PC-9 (cell line): Measurements from ENCODE around the gene MFSD11. TPM values are rescaled to one million over a fixed set of nuclear protein-coding genes. Genes with fewer than 3 reads are reported as not detected.

ENCODE experiments used
- BruUV-seq: library from RNA; stranded (reverse); fragments of 400-500 nt; replicated peaks from 2 replicates; lab custom pipeline; 2021; lab: Mats Ljungman, UMichigan
- CTCF ChIA-PET: fragments of 300-600 bp; sonication (Branson Sonifier 250); formaldehyde crosslinking; loops from one replicate; lab custom pipeline; 2022; ENCODE audit warnings: antibody characterized with exemption; lab: Charles Lee
- POLR2A ChIA-PET: fragments of 300-600 bp; sonication (Branson Sonifier 250); formaldehyde crosslinking; loops from one replicate; lab custom pipeline; 2022; ENCODE audit warnings: antibody characterized with exemption; ENCODE audit not compliant: unreplicated experiment; lab: Charles Lee
- DNase-seq, 2 experiments: peaks; one replicate each; pipeline versions ENCODE4 v3.0.0 to v3.0.0-alpha.2; 2015 to 2022; ENCODE audit warnings: mixed read lengths in 1 of 2
- H2AFZ ChIP-seq: fragments of 200-600 bp; sonication (generic); 2 replicates; pipeline ENCODE4 v1.8.1; 2017; ENCODE audit warnings: antibody characterized with exemption
- H3F3A ChIP-seq: fragments of 200-600 bp; sonication (generic); 2 replicates; pipeline ENCODE4 v1.8.1; 2017; ENCODE audit warnings: antibody characterized with exemption, mild to moderate bottlenecking, low read depth; ENCODE audit not compliant: insufficient read depth
- H3K27ac ChIP-seq: fragments of 200-600 bp; sonication (generic); 2 replicates; pipeline ENCODE4 v1.6.1; 2016; ENCODE audit warnings: mixed run types
- H3K27me3 ChIP-seq: fragments of 200-600 bp; sonication (generic); 2 replicates; pipeline ENCODE4 v1.6.1; 2016; ENCODE audit warnings: low read depth, mixed run types; ENCODE audit not compliant: insufficient read depth
- H3K36me3 ChIP-seq: fragments of 200-600 bp; sonication (generic); 2 replicates; pipeline ENCODE4 v1.6.1; 2016; ENCODE audit warnings: low read depth, mixed run types
- H3K4me1 ChIP-seq: fragments of 200-600 bp; sonication (generic); replicated peaks from 2 replicates; pipeline ENCODE4 v1.6.1; 2016; ENCODE audit warnings: mixed run types; ENCODE audit not compliant: insufficient read depth
- H3K4me2 ChIP-seq: fragments of 200-600 bp; sonication (generic); 2 replicates; pipeline ENCODE4 v1.6.1; 2017; ENCODE audit warnings: mixed run types
- H3K4me3 ChIP-seq: fragments of 200-600 bp; sonication (generic); 2 replicates; pipeline ENCODE4 v1.6.1; 2016; ENCODE audit warnings: mixed run types
- H3K79me2 ChIP-seq: fragments of 200-600 bp; sonication (generic); 2 replicates; pipeline ENCODE4 v1.6.1; 2017; ENCODE audit warnings: low read depth, mixed run types
- H3K9me2 ChIP-seq: fragments of 200-600 bp; sonication (generic); 2 replicates; pipeline ENCODE4 v1.8.1; 2017; ENCODE audit warnings: mild to moderate bottlenecking; ENCODE audit not compliant: insufficient read depth
- H3K9me3 ChIP-seq: fragments of 200-600 bp; sonication (generic); 2 replicates; pipeline ENCODE4 v1.8.1; 2016; ENCODE audit warnings: low read depth; ENCODE audit not compliant: insufficient read depth
- H4K20me1 ChIP-seq: fragments of 200-600 bp; sonication (generic); 2 replicates; pipeline ENCODE4 v1.8.1; 2017; ENCODE audit not compliant: insufficient read depth
- EZH2 ChIP-seq: fragments of 200-600 bp; sonication (generic); IDR thresholded peaks from 2 replicates; pipeline ENCODE4 v1.8.0; 2017; ENCODE audit warnings: antibody characterized with exemption, low read depth
- intact Hi-C: fragments of 100-400 bp; cut with micrococcal nuclease; formaldehyde crosslinking; loops from one replicate; pipeline ENCODE4 v1.10.0; 2022; ENCODE audit not compliant: unreplicated experiment
- total RNA-seq: library from RNA; stranded (reverse); gene quantifications from 2 replicates; pipeline ENCODE4 v1.2.3, GENCODE V29; 2021
- TF ChIP-seq, protein P1 (sequence below): fragments of 200-600 bp; sonication (generic); conservative IDR thresholded peaks from 2 replicates; pipeline ENCODE4 v1.6.1; 2017; ENCODE audit warnings: mixed run types, antibody characterized with exemption, mild to moderate bottlenecking, moderate library complexity

Gene MFSD11
- total RNA-seq, 1 experiment from 2014 or later, result 47.3 TPM

DNA sequence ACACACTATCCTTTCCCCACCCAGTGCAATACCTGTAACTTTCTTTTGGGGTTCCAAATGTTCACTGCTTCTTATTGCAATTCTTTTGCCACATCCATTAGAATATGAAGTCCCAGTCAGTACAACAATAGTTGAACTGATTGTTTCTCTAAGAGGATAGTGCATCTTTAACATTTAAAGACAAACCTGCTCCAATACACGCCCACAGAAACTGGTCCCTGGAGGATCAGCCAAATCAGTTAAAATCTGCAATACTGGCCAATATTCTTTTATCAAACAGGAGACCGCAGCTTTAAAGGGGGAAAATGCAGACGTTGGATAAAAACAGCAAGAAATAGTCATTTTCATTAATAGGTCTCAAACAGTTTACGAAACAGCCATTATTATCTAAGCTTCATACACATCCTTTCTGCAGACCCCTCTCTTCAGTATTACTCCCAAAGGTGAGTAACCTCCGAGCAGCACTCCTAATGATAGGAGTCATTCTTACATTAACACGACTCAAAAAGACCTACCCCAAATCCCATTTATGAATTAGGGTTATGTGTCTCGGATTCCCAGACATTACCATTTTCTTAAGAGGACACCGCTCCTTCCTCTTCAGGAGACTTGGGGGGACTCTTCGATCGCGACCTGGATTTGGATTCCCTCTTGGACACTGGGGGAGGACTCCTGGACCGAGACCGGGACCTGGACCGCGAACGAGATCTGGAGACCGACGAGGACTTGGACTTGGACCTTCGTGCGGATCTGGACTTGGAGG lies 2.2 kb upstream of the MFSD11 start:
- Histone ChIP-seq H3K79me2 (peaks cover 84% of the 10 kb centered on the region), H3K27me3 (no peaks in the 10 kb centered on the region), H3K9me2 (no peaks in the 10 kb centered on the region), H2AFZ (no peak overlapping the region), H4K20me1 (peaks cover 38% of the 10 kb centered on the region), H3K9me3 (no peaks in the 10 kb centered on the region), H3K27ac (peak overlapping the region; percentile 90), H3F3A (peaks cover 56% of the 10 kb centered on the region), H3K4me2 (peak overlapping the region; percentile 95), H3K4me1 (peaks cover 28% of the 10 kb centered on the region), H3K4me3 (peak overlapping the region; percentile 92), H3K36me3 (peaks cover 36% of the 10 kb centered on the region)
- TF ChIP-seq EZH2, result no peak
- TF ChIP-seq, protein P1, sequence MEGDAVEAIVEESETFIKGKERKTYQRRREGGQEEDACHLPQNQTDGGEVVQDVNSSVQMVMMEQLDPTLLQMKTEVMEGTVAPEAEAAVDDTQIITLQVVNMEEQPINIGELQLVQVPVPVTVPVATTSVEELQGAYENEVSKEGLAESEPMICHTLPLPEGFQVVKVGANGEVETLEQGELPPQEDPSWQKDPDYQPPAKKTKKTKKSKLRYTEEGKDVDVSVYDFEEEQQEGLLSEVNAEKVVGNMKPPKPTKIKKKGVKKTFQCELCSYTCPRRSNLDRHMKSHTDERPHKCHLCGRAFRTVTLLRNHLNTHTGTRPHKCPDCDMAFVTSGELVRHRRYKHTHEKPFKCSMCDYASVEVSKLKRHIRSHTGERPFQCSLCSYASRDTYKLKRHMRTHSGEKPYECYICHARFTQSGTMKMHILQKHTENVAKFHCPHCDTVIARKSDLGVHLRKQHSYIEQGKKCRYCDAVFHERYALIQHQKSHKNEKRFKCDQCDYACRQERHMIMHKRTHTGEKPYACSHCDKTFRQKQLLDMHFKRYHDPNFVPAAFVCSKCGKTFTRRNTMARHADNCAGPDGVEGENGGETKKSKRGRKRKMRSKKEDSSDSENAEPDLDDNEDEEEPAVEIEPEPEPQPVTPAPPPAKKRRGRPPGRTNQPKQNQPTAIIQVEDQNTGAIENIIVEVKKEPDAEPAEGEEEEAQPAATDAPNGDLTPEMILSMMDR, result no peak
- POLR2A ChIA-PET, result no interaction called here
- CTCF ChIA-PET, result interaction anchor here (0.5 kb wide), 1 partner anchor 1211 kb away, joined by 3 read pairs; no protein-coding TSS in a partner anchor
- intact Hi-C loops, result loop anchor here (5.0 to 10.0 kb wide), 2 partner anchors 137 to 1579 kb away; no protein-coding TSS in a partner anchor
- no peak for DNase-seq
- TSS peak; percentile 31 for BruUV-seq

DNA sequence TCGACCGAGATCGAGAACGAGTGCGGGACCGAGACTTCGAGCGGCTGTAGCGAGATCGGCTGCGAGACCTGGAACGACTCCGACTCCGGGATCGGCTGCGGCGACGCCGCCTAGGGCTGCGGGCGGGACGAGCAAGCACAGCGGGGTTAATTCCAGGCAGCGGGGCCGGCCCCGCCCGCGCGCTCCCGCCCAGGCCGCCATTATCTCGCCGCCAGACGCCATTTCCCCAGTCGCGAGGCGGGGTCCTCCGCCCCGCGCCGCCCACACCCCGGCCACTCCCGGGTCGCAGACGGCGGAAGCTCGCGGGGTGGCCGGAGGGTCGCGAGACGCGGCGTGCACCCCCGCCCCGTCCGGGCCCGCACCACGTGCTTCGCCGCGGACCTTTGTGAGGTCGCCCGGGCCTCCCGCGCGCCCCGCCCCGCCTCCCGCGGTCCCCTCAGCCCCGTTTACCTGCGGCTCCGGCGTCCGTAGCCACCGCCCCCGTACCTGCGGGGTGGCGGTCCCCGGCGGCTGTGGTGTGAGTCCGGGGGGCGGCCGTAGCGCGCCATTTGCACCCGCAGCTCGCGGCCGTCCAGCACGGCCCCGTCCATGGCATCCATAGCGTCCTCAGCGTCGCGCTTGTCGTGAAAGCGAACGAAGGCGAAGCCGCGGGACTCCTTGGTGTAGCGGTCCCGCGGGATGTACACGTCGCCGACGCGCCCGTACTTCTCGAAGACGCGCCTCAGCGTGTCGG lies 1.4 kb upstream of the MFSD11 start:
- DNase-seq, result peak; percentile 37 to 56
- Histone ChIP-seq H3K27ac (peak overlapping the region; percentile 90), H3K27me3 (no peaks in the 10 kb centered on the region), H3K36me3 (peaks cover 41% of the 10 kb centered on the region), H3F3A (peaks cover 51% of the 10 kb centered on the region), H3K9me3 (no peaks in the 10 kb centered on the region), H3K4me2 (peak overlapping the region; percentile 95), H4K20me1 (peaks cover 38% of the 10 kb centered on the region), H2AFZ (no peak overlapping the region), H3K79me2 (peaks cover 79% of the 10 kb centered on the region), H3K4me1 (peaks cover 28% of the 10 kb centered on the region), H3K9me2 (no peaks in the 10 kb centered on the region), H3K4me3 (peak overlapping the region; percentile 92)
- ChIA-PET POLR2A (interaction anchor here (0.5 kb wide), 1 partner anchor 41 kb away, joined by 3 read pairs; no protein-coding TSS in a partner anchor), CTCF (interaction anchor here (0.5 kb wide), 1 partner anchor 1212 kb away, joined by 3 read pairs; no protein-coding TSS in a partner anchor)
- intact Hi-C loops, result loop anchor here (5.0 to 10.0 kb wide), 2 partner anchors 136 to 1578 kb away; no protein-coding TSS in a partner anchor
- BruUV-seq, result no TSS peak
- TF ChIP-seq, protein P1, result no peak
- TF ChIP-seq EZH2, result no peak

DNA sequence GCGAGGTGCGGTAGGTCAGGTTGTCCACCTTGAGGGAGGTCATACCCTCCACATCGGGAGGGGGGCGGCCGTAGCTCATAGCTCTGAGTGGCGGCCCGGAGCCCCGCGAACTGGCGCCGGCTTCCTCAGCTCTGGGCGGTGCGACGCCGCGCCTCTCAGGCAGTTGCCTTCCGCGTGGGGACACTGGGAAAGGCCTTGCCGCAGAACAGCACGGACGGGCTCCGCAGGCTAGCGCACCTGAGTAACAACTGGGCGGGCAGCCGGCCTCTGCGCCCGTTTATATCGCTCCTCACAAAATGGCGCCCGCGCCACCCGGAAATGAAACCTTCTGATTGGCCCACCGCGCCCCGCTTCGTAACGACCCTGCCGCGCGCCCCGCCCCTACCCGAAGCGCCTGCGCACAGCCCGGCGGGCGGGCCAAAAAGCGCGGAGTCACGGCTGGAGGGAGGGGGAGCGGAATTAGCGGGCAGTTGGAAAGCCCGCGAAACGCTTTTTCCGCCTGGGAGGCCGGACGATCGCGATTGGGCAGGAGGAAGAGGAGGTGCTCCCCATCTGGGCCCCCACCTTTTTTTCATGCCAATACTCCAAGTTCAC lies 740 bp upstream of the MFSD11 start, which contains the start of gene SRSF2:
TSS of gene SRSF2 (minus strand) at position 250 of the 594 bp plus-strand sequence. CDS start at position 79, 171 bp downstream.
- peak within 1 kb of the TSS; percentile 79 for H2AFZ ChIP-seq

More for the DNA sequence above, 740 bp upstream of the MFSD11 start, which contains the start of gene SRSF2:
- H3K27ac ChIP-seq, result peak within 1 kb of the TSS; percentile 90
- no peak for TF ChIP-seq EZH2
- TF ChIP-seq, protein P1, result no peak
- no peaks in the 10 kb centered on the region for H3K9me2 ChIP-seq
- H3K4me1 ChIP-seq, result peaks cover 28% of the 10 kb centered on the region
- peaks cover 45% of the 10 kb centered on the region for H3K36me3 ChIP-seq
- H3K4me2 ChIP-seq, result peak within 1 kb of the TSS; percentile 95
- H3K9me3 ChIP-seq, result no peaks in the 10 kb centered on the region
- ChIA-PET POLR2A (interaction anchor here (0.5 kb wide), 2 partner anchors 42 to 43 kb away, joined by 3 read pairs; no protein-coding TSS in a partner anchor), CTCF (interaction anchor here (0.7 kb wide), 1 partner anchor 66 kb away, joined by 3 read pairs; no protein-coding TSS in a partner anchor)
- H3K4me3 ChIP-seq, result peak within 1 kb of the TSS; percentile 92
- H3K27me3 ChIP-seq, result no peaks in the 10 kb centered on the region
- peaks cover 38% of the 10 kb centered on the region for H4K20me1 ChIP-seq
- peak; percentile 89 to 99 for DNase-seq
- no TSS peak for BruUV-seq
- peaks cover 44% of the 10 kb centered on the region for H3F3A ChIP-seq
- peaks cover 72% of the 10 kb centered on the region for H3K79me2 ChIP-seq
- intact Hi-C loops, result loop anchor here (5.0 to 10.0 kb wide), 2 partner anchors 135 to 1578 kb away; no protein-coding TSS in a partner anchor
